HEK293 (cell line): ENCODE results near the gene HYAL4.

ENCODE experiments used
- CTCF ChIA-PET: fragments of 350-600 bp; formaldehyde crosslinking; extraction: SDS; loops from one replicate; lab custom pipeline; 2021; ENCODE audit warnings: antibody characterized with exemption; lab: Yijun Ruan, JAX
- POLR2A ChIA-PET: fragments of 300-600 bp; formaldehyde crosslinking; extraction: SDS; loops from one replicate; lab custom pipeline; 2020; ENCODE audit warnings: antibody characterized with exemption, inconsistent platforms; lab: Yijun Ruan, JAX
- H3K27ac ChIP-seq: fragments of 200-500 bp; sonication (Bioruptor generic); 2 replicates; pipeline ENCODE4 v1.5.1; 2014; ENCODE audit warnings: low read depth, low read length, control low read depth, inconsistent platforms; ENCODE audit errors: extremely low read depth
- H3K36me3 ChIP-seq, 2 experiments: fragments of 200-500 bp in 1 of 2; sonication (Bioruptor generic) in 1 of 2; 1 replicate in 1 of 2; 2 replicates in 1 of 2; pipeline ENCODE4 v1.5.1; 2014 to 2017; ENCODE audit warnings: inconsistent platforms in 2 of 2, low read length in 2 of 2; ENCODE audit not compliant: control insufficient read depth in 2 of 2, insufficient read depth in 1 of 2
- H3K4me1 ChIP-seq: fragments of 200-500 bp; sonication (Bioruptor generic); 2 replicates; pipeline ENCODE4 v1.5.1; 2014; ENCODE audit warnings: mild to moderate bottlenecking, low read length, inconsistent platforms; ENCODE audit not compliant: control insufficient read depth, insufficient read depth
- H3K4me3 ChIP-seq: 2 replicates; pipeline ENCODE4 v1.5.1; 2011; ENCODE audit warnings: low read depth, mild to moderate bottlenecking, control low read depth, low read length, moderate library complexity
- H3K9me3 ChIP-seq: fragments of 200-500 bp; sonication (Bioruptor generic); 2 replicates; pipeline ENCODE4 v1.5.1; 2014; ENCODE audit warnings: low read depth, low read length, inconsistent platforms; ENCODE audit not compliant: control insufficient read depth, insufficient read depth
- BCL11B ChIP-seq: fragments of 450-650 bp; formaldehyde crosslinking; IDR thresholded peaks from 2 replicates; pipeline ENCODE4 v1.5.1; 2016; ENCODE audit warnings: low read depth, missing biosample characterization, missing genetic modification characterization
- KLF7 ChIP-seq: fragments of 450-650 bp; formaldehyde crosslinking; IDR thresholded peaks from 2 replicates; pipeline ENCODE4 v1.5.1; 2016; ENCODE audit warnings: missing biosample characterization, missing genetic modification characterization, borderline replicate concordance
- MZF1 ChIP-seq: fragments of 450-650 bp; formaldehyde crosslinking; IDR thresholded peaks from 2 replicates; pipeline ENCODE4 v1.5.1; 2017; ENCODE audit warnings: missing biosample characterization, missing genetic modification characterization, borderline replicate concordance
- PRDM1 ChIP-seq: fragments of 450-650 bp; formaldehyde crosslinking; IDR thresholded peaks from 2 replicates; pipeline ENCODE4; 2016; ENCODE audit warnings: missing biosample characterization, missing genetic modification characterization
- PRDM10 ChIP-seq: fragments of 450-650 bp; formaldehyde crosslinking; IDR thresholded peaks from 2 replicates; pipeline ENCODE4 v1.5.1; 2016; ENCODE audit warnings: missing biosample characterization, missing genetic modification characterization
- PRDM6 ChIP-seq: fragments of 450-650 bp; formaldehyde crosslinking; IDR thresholded peaks from 2 replicates; pipeline ENCODE4 v1.5.1; 2017; ENCODE audit warnings: missing biosample characterization, missing genetic modification characterization
- TCF7L2 ChIP-seq: IDR thresholded peaks from 2 replicates; pipeline ENCODE4 v1.6.1; 2011; ENCODE audit warnings: low read depth, mild to moderate bottlenecking, inconsistent platforms, low read length, moderate library complexity, borderline replicate concordance
- TRIM28 ChIP-seq: IDR thresholded peaks from 2 replicates; pipeline ENCODE4 v1.6.1; 2011; ENCODE audit warnings: low read length, control low read depth, borderline replicate concordance
- ZBTB6 ChIP-seq: fragments of 450-650 bp; formaldehyde crosslinking; IDR thresholded peaks from 2 replicates; pipeline ENCODE4 v1.5.1; 2017; ENCODE audit warnings: missing biosample characterization, missing genetic modification characterization
- ZBTB7A ChIP-seq: fragments of 450-650 bp; formaldehyde crosslinking; IDR thresholded peaks from 2 replicates; pipeline ENCODE4 v1.5.1; 2016; ENCODE audit warnings: low read depth, missing biosample characterization, missing genetic modification characterization
- ZBTB8A ChIP-seq: fragments of 450-650 bp; formaldehyde crosslinking; IDR thresholded peaks from 2 replicates; pipeline ENCODE4 v1.5.1; 2016; ENCODE audit warnings: missing biosample characterization, missing genetic modification characterization
- ZFP3 ChIP-seq: fragments of 450-650 bp; formaldehyde crosslinking; IDR thresholded peaks from 2 replicates; pipeline ENCODE4 v1.5.1; 2016; ENCODE audit warnings: low read depth, missing biosample characterization, missing genetic modification characterization
- ZFP69B ChIP-seq: fragments of 450-650 bp; formaldehyde crosslinking; IDR thresholded peaks from 2 replicates; pipeline ENCODE4 v1.5.1; 2016; ENCODE audit warnings: missing biosample characterization, missing genetic modification characterization
- ZNF157 ChIP-seq: fragments of 450-650 bp; formaldehyde crosslinking; IDR thresholded peaks from 2 replicates; pipeline ENCODE4 v1.5.1; 2016; ENCODE audit warnings: missing biosample characterization, missing genetic modification characterization
- ZNF24 ChIP-seq: fragments of 450-650 bp; formaldehyde crosslinking; IDR thresholded peaks from 2 replicates; pipeline ENCODE4 v1.5.1; 2016; ENCODE audit warnings: missing biosample characterization, missing genetic modification characterization
- ZNF324 ChIP-seq: fragments of 450-650 bp; formaldehyde crosslinking; IDR thresholded peaks from 2 replicates; pipeline ENCODE4 v1.5.1; 2016; ENCODE audit warnings: missing biosample characterization, missing genetic modification characterization
- ZNF473 ChIP-seq: fragments of 450-650 bp; formaldehyde crosslinking; IDR thresholded peaks from 2 replicates; pipeline ENCODE4 v1.5.1; 2017; ENCODE audit warnings: missing biosample characterization, missing genetic modification characterization
- ZNF549 ChIP-seq: fragments of 450-650 bp; IDR thresholded peaks from 2 replicates; pipeline ENCODE4 v1.5.1; 2018; ENCODE audit warnings: missing biosample characterization, missing genetic modification characterization, mild to moderate bottlenecking, inconsistent platforms, moderate library complexity
- ZNF560 ChIP-seq: fragments of 450-650 bp; formaldehyde crosslinking; IDR thresholded peaks from 2 replicates; pipeline ENCODE4 v1.5.1; 2017; ENCODE audit warnings: missing biosample characterization, missing genetic modification characterization, borderline replicate concordance
- ZNF571 ChIP-seq: fragments of 450-650 bp; formaldehyde crosslinking; IDR thresholded peaks from 2 replicates; pipeline ENCODE4 v1.5.0; 2017; ENCODE audit warnings: missing biosample characterization, missing genetic modification characterization
- ZSCAN23 ChIP-seq: fragments of 450-650 bp; formaldehyde crosslinking; IDR thresholded peaks from 2 replicates; pipeline ENCODE4 v1.5.1; 2016; ENCODE audit warnings: missing biosample characterization, missing genetic modification characterization
- ZSCAN5A ChIP-seq: fragments of 450-650 bp; formaldehyde crosslinking; IDR thresholded peaks from 2 replicates; pipeline ENCODE4 v1.5.1; 2016; ENCODE audit warnings: missing biosample characterization, missing genetic modification characterization

The HYAL4 gene

GRCh38 chr7:123846217-123846891 lies 1.4 kb downstream of the HYAL4 start:
- ChIA-PET CTCF (interaction anchor here (0.6 to 1.3 kb wide), 3 partner anchors 19 to 261 kb away, joined by 3 to 8 read pairs (median 3); no protein-coding TSS in a partner anchor), POLR2A (no interaction called here)
- H3K27ac ChIP-seq: no peak overlapping the region
- no peaks in the 10 kb centered on the region for H3K9me3 ChIP-seq
- H3K4me1 ChIP-seq: no peaks in the 10 kb centered on the region
- TF ChIP-seq ZBTB6 (tag by site-specific recombination): no peak
- TF ChIP-seq TRIM28: no peak
- TF ChIP-seq KLF7: no peak
- TF ChIP-seq ZNF24 (tag by site-specific recombination): no peak
- no peak for TF ChIP-seq ZSCAN5A (tag by site-specific recombination)
- no peak for TF ChIP-seq ZBTB7A (tag by site-specific recombination)
- no peak for TF ChIP-seq ZSCAN23 (tag by site-specific recombination)
- no peak for TF ChIP-seq MZF1
- TF ChIP-seq ZNF157 (tag by site-specific recombination): no peak
- TF ChIP-seq ZNF560 (tag by site-specific recombination): no peak
- no peak for TF ChIP-seq PRDM10 (tag by site-specific recombination)
- TF ChIP-seq ZNF549 (tag by site-specific recombination): no peak
- no peak for TF ChIP-seq ZFP3
- TF ChIP-seq ZFP69B: no peak
- TF ChIP-seq ZBTB8A (tag by site-specific recombination): no peak
- TF ChIP-seq ZNF473 (tag by site-specific recombination): no peak
- TF ChIP-seq, all 188 proteins: peak for 0
- no peak overlapping the region for H3K4me3 ChIP-seq
- no peaks in the 10 kb centered on the region for H3K36me3 ChIP-seq

GRCh38 chr7:123847868-123848267 lies 2.9 kb downstream of the HYAL4 start:
- H3K27ac ChIP-seq: no peak overlapping the region
- H3K4me1 ChIP-seq: no peaks in the 10 kb centered on the region
- H3K4me3 ChIP-seq: no peak overlapping the region
- CTCF ChIA-PET: interaction anchor here (0.6 to 0.8 kb wide), 2 partner anchors 50 to 1010 kb away, joined by 3 to 4 read pairs; no protein-coding TSS in a partner anchor
- H3K9me3 ChIP-seq: no peaks in the 10 kb centered on the region
- H3K36me3 ChIP-seq: no peaks in the 10 kb centered on the region
- TF ChIP-seq PRDM6 (no peak), PRDM1 (no peak), ZNF324 (tag by site-specific recombination) (no peak), BCL11B (tag by site-specific recombination) (no peak), ZNF571 (tag by site-specific recombination) (no peak), TCF7L2 (no peak)
- TF ChIP-seq, all 188 proteins: peak for 0
- POLR2A ChIA-PET: no interaction called here
